LNCAP (cell line): Measurements from ENCODE around the gene ELFN2.
A peak's percentile ranks its signal among the peaks of the same experiment; 100 is the strongest.

Experiments
- TF ChIP-seq, protein P1 (sequence below): fragments of 450-650 bp; IDR thresholded peaks from 2 replicates; pipeline ENCODE4 v1.5.1; 2017; ENCODE audit warnings: mild to moderate bottlenecking

The ELFN2 gene, protein sequence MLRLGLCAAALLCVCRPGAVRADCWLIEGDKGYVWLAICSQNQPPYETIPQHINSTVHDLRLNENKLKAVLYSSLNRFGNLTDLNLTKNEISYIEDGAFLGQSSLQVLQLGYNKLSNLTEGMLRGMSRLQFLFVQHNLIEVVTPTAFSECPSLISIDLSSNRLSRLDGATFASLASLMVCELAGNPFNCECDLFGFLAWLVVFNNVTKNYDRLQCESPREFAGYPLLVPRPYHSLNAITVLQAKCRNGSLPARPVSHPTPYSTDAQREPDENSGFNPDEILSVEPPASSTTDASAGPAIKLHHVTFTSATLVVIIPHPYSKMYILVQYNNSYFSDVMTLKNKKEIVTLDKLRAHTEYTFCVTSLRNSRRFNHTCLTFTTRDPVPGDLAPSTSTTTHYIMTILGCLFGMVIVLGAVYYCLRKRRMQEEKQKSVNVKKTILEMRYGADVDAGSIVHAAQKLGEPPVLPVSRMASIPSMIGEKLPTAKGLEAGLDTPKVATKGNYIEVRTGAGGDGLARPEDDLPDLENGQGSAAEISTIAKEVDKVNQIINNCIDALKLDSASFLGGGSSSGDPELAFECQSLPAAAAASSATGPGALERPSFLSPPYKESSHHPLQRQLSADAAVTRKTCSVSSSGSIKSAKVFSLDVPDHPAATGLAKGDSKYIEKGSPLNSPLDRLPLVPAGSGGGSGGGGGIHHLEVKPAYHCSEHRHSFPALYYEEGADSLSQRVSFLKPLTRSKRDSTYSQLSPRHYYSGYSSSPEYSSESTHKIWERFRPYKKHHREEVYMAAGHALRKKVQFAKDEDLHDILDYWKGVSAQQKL

DNA sequence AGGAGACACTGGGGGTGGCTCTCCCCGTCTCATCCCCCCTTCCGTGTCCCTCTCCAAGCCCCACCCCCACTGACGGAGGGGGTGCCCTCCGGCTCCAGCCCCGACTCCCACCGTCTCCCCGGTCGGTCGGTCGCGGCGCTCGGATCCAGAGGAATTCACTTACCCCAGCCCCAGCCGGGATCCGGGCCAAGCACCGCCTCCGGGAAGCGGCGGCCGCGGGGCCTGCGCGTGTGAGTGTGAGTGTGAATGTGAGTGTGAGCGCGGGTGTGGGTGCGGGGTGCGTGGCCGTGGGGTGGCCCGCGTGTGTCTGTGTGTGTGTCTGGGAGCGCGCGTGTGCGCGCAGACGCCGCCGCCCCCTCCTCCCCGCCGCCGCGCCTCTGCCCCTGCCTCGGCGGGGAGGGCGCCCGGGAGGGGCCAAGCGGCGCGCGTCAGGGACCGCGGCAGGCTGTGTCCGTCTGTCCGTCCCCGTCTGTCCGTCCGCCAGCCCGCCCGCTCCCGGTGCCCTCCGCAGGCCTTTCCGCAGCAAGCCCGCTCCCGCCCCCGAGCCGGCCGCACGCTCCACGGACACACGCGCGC is at the start of gene ELFN2:
TSS of gene ELFN2 (minus strand) at position 345 of the 576 bp plus-strand sequence. CDS start 51,945 bp downstream, outside the sequence.
- TF ChIP-seq, protein P1, sequence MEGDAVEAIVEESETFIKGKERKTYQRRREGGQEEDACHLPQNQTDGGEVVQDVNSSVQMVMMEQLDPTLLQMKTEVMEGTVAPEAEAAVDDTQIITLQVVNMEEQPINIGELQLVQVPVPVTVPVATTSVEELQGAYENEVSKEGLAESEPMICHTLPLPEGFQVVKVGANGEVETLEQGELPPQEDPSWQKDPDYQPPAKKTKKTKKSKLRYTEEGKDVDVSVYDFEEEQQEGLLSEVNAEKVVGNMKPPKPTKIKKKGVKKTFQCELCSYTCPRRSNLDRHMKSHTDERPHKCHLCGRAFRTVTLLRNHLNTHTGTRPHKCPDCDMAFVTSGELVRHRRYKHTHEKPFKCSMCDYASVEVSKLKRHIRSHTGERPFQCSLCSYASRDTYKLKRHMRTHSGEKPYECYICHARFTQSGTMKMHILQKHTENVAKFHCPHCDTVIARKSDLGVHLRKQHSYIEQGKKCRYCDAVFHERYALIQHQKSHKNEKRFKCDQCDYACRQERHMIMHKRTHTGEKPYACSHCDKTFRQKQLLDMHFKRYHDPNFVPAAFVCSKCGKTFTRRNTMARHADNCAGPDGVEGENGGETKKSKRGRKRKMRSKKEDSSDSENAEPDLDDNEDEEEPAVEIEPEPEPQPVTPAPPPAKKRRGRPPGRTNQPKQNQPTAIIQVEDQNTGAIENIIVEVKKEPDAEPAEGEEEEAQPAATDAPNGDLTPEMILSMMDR = no peak

DNA sequence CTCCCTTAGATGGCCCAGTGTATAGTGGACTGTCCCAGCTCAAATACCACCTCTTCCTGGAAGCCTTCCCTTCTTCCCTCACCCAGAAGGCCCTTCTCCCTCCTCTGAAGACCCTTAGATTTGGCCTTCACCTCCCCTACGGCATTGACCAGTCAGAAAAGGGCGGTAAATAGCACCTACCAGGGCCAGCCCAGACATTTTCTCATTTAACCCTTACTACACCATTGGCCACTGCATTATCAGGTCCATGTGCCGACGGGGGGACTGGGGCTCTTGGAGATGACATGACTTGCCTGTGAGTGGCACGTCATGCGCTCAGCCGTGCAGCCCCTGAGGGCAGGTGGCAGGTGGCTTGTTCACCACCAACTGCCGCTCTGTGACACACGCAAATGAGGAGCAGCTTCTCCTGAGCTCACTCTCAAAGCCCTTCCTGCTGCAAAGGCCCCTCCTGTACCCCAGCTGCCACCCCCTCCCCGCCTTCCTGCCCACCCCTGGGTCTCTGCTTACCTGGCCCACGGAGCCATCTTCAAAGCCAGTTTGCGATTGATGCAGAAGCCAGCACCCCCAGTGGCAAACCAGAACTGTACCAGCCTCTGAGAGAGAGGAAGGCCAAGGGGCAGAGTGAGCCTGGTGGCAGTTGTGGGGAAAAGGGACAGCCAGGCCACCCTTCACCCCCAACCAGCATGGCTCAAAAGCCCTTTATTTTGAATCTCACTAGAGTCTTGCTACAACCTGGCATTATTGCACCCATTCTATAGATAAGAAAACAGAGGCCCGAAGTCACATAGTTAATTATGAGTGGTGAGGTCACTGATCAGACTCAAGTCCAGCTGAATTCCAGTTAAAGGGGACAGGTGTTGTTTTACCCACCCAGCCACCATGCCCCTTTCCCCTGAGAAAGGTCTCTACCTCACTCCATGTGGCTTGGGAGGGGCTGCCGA is 49.4 kb upstream of the ELFN2 start:
- TF ChIP-seq, protein P1 = no peak

DNA sequence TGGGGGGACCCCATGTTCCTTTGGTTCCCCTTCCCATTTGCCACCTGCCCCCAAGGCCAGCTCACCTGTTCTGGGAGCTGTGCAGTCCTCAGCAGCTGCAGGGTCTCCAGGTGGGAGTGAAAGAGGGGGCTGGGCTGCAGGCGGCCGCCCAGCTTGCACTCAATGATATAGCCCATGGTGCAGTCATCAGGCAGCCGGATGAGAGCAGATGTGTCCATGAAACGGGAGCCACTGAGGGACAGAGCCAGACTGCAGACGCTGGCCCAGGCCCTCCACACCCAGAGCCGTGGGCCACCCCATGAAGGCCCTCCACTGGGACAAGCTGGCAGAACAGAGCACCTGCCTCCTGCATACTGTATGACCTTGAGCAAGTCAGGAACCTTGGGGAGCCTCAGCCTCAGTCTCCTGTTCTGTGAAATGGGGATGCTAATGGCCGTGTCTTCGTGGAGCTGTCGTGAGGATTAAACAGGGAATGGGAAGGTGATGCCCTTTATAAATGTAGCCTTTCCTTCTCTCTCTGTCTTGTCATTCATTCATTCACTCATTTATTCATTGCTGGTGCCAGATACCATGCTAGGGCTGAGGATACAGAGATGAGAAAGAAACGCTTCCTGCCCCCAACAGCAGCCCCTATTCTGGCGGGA is 47.3 kb upstream of the ELFN2 start:
- TF ChIP-seq, protein P1 = no peak

DNA sequence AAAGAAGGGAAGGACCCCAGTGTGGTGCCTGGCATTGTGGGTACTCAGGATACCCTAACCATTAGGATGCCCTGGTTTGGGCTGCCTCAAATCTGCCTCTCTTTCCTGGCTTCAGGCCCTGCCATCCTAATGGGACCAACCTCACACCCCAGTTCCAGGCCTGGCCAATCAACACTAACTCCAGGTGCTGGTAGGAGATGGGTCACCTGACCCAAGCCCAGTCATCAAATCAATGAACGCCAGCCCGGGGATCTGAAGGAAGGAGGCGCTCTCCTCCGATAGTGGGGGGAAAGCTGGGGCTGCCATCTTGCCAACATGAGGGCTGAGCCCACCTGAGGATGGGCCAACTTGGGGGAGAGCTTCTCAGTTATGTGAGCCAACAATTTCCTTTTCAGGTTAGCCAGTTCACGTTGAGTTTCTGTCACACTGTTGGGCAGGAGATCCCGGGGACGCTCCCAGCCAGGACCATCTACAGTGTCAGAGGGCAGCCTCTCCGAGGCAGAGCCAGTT is 46.2 kb upstream of the ELFN2 start:
- TF ChIP-seq, protein P1 = no peak

DNA sequence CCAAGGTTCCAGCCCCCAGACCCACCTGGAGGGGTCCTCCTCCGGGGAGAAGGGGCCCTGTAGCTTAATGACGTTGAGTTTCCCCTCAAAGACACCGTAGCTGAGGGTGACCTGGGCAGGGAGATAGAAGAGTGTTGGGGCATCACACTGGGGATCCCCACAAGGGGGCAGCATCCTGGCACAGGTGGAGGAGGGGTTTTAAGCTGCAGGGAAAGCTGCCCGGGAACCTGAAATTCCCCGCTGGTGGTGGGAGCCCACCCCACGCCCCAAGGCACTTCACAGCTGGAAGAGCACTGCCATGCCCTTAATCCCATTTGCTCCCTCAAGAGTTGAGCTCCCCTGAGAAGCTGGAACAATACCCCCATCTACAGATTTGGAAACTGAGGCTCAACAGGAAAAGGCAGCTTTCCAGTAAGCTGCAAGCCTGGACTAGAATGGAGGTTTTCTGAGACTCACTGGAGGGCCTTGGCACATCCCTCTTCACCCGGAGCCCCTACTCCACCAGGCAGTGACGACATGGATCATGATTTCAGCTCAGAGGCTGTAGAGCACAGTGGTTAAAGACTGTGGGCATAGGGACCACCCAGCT is 45.2 kb upstream of the ELFN2 start:
- TF ChIP-seq, protein P1 = peak; percentile 53

DNA sequence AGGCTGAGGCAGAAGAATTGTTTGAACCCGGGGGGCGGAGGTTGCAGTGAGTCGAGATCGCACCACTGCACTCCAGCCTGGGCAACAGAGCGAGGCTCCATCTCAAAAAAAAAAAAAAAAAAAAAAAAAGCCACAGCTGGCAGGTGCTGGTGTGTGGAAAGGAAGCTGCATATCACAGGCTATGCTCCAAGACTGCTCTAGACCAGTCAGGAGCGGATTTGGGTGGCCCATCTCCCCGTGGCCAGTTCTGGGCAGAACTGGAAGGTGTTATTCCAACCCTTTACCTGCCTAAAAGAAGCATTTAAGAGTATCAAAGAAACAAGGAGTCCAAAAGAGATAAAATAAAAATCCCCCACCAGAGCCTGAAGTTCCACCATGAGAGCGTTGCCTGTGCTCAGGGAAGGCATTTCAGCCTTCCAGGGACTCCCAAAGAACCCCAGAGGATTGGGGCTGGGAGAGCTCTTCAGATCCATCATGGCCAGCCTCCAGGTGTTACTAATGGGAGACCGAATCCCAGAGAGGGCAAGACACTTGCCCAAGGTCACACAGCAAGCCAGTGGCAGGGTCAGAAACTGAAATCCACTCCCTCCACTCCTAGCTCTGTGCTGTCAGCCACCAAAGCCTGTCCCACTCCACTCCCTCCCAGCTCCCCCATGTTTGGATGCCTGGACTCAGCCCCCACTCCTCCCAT is 44.6 kb upstream of the ELFN2 start:
- TF ChIP-seq, protein P1 = no peak
